Effector CD8-positive, alpha-beta T cell (primary cell): Measurements from ENCODE around the gene MKKS.
"Not testable (repeated sequence)": the region's sequence is repeated elsewhere in the genome, so short reads cannot be mapped to it uniquely, and the experiment has no call there.

Source experiments
- DNase-seq: peaks from one replicate; lab custom pipeline; 2025; lab: John Stamatoyannopoulos, UW

MKKS gene

GRCh38 chr20:10412591-10413408 lies 21.2 kb downstream of the MKKS start:
- no peak for DNase-seq

- DNase-seq = no peak
These were observed 22.3 kb downstream of the MKKS start for GRCh38 chr20:10411673-10412072.

DNA sequence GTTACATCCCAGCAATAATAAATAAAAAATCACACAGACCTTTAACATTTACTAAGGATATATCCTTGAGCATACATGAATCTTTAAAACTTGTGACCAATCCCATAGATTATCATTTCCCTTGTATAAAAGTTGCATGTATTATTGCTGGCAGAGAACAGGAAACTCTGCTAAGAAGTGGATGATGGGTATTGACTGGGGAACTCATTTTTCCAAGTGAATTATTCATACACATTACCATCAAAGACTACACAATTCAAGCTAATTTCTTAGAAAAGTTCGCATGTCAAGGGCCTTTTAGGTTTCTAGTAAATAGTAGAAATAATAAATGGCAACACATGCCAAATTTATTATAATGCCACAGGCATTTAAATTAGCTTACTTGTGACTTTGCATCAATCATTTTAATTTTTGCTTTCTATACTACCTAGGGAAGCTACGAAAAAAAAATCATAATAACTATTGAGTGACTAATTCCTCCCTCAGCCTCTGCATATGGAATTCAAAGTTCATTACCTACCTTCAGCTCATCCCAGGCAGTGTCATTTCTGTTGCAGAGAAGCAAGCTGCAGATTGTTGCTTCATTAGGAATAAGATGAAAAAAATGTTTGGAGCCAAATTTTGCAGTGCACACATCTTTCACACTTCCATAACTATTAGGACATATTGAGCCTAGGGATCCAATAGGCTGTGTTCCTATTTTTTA lies 25.8 kb downstream of the MKKS start:
- no peak for DNase-seq

DNA sequence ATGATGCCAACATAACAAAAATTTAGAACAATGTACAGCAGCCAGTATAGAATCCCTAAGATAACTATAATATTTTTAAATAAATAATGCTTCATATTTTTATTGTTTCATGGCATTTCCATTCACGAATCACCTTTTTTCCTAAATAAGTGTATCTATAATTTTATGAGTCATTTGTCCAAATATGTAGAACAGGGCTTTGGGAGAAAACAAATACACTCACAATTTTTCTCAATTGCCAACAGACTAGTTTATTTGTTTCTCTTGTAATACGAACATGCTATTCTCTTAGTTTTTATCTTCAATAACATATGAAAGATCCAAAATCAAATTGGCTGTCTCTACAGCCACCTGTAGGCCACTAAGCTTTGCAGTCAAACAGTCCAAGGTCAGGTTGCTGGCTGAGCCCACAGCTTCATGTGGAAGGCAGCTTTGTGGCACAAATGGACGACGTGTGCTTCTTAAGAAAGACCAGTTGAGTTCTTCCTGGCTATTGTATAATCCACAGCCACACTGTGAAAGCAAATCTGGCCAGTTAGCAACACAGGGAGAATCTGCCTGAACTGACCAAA lies 29.0 kb downstream of the MKKS start:
- DNase-seq = no peak

GRCh38 chr20:10404023-10404628 lies 29.9 kb downstream of the MKKS start:
- DNase-seq = no peak

DNA sequence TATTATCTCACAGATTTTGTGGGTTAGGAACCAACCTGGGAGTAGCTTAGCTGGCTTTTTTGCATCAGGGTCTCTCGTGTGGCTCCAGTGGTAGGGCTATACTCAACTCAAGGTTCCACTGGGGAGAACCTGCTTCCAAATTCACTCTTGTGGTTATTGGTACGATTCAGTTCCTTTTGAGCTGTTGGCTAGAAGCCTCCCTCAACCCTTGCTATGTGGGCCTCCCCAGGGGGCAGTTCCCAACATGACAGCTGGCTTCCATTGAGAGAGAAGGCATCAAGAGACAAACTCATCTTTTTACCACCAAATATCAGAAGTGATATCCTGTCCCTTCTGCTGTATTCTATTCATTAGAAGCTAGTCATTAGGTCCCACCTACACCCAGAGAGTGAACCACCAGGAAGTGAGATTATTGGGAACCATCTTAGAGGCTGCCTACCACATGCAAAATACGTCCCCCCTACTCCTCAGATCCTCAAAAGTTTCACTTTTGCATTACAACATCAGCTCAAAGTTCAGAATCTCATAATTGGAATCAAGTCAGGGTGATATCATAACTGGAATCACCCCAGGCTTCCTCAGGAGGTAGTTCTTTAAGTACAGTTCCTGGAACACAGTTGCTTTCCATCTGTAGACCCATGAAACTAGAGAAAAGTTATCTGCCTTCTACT lies 30.9 kb downstream of the MKKS start:
- DNase-seq = no peak

DNA sequence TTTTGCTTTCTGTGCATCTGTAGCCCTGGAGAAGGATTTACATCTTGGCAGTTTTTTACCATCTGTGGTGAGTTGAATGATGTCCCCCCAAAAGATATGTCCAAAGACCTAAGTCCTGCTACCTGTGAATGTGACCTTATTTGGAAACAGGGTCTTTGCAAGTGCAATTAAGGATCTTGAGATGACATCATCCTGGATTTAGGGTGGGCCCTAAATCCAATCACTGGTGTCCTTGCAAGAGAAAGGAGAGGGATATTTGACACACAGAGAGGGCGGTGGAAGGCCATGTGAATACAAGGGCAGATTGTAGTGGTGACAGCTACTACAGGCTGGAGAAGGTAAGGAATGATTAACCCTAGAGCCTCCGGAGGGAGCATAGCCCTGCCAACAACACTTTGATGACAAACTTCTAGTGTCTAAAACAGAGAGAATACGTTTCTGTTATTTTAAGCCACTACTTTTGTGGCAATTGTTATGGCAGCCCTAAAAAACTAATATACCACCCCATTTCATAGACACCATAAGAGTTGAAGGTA lies 35.1 kb downstream of the MKKS start:
- no peak for DNase-seq

- not testable (repeated sequence) for DNase-seq
These were observed 39.3 kb downstream of the MKKS start for GRCh38 chr20:10394752-10395151.

GRCh38 chr20:10390709-10391108 lies 43.3 kb downstream of the MKKS start:
- no peak for DNase-seq

DNA sequence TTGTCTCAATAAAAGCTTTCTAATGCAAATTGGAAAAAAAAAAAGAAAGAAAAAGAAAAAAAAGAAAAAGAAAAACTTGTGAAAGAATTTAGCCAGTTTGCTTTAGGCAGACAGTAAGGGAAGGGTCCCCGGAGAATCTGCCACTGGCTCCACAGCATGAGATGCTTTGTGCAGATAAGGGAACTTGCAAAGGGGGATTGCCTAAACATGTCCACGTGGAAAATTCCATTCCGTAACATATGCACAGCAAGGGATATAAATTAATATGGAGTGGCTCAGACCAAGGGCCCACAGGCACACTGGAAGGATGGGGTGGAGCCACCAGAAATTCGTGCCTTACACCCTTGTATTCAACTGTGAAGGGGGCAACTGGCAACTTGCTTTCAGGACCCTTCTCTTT lies 45.4 kb downstream of the MKKS start:
- no peak for DNase-seq

DNA sequence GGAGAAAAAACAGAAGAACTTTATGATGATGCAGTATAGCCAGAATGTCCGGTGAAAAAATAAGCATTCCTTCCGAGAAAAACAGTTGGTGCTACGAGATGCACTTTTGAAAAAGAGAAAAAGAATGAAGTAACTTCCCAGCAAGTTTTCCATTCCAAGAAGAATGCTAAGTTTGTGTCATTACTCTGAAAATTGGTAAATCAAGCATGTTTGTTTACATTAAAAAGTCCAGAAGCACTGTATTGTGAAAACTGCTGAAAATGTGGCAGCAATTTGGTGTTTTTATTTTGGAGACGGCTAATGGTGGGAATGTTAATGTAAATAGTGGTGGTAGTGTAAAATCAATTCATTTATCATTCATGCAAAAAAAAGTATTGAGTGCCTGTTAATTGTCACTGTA lies 46.3 kb downstream of the MKKS start:
- no peak for DNase-seq

DNA sequence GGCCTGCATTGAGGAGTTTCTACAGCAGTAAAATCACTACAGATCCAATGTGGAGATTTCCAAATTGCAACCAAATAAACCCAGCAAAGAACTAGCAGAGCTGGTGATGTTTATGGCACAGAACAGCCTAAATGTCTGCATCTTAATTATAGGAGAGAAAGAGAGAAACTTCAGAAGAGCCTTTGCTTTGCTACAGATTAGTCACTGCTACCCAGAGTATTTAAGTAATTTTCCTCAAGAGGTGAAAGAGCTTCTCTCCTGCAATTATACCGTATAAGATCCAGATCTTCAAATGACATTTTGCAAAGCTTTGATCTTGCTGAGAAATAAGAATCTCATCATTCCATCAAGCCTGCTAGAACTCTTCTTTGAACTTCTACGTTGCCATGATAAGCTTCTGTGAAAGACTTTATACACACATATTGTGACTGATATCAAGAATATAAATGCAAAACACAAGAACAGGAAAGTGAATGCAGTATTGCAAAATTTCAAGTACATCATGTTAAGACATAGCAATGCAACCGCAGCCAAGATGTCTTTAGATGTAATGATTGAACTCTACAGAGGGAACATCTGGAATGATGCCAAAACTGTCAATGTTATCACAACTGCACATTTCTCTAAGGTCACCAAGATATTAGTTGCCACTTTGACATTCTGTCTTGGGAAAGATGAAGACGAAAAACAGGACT lies 48.0 kb downstream of the MKKS start:
- no peak for DNase-seq

GRCh38 chr20:10381477-10381876 lies 52.5 kb downstream of the MKKS start:
- no peak for DNase-seq

GRCh38 chr20:10379761-10380160 lies 54.3 kb downstream of the MKKS start:
- no peak for DNase-seq

GRCh38 chr20:10376270-10377075 lies 57.5 kb downstream of the MKKS start:
- no peak for DNase-seq

DNA sequence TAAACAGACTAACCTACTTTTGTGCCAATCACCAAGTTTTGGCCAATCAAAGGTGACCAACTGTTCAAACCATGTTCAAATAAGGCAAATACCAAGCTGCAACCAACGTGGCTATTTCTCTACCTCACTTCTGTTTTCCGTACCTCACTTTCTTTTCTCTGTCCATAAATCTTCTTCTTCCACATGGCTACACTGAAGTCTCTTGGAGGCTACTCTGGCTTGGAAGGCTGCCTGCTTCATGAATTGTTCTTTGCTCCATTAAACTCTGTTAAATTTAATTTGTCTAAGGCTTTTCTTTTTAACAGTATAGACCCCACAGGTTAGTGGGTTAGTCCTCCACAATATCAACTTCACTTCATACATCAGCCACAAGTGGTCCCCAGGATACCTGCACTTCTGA lies 58.8 kb downstream of the MKKS start:
- no peak for DNase-seq

GRCh38 chr20:10374036-10374435 lies 60.0 kb downstream of the MKKS start:
- DNase-seq = no peak

DNA sequence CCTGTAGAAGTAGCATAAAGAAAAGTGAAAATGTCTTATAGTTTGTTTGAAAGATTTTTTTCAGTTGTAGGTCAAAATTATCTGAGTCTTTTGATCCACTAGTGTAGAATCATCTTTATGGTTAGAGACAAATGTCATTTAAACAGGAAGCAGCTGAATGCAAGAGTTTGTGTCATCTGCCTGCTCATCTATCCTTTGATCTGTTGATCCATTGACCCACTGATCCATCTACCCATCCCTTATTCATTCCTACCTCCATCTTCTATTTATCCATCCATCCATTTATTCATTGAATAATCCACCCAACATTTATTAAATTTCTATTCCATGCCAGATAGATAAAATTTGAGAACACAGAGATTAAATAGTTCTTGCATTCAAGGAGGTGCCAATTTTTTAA lies 62.6 kb downstream of the MKKS start:
- no peak for DNase-seq

DNA sequence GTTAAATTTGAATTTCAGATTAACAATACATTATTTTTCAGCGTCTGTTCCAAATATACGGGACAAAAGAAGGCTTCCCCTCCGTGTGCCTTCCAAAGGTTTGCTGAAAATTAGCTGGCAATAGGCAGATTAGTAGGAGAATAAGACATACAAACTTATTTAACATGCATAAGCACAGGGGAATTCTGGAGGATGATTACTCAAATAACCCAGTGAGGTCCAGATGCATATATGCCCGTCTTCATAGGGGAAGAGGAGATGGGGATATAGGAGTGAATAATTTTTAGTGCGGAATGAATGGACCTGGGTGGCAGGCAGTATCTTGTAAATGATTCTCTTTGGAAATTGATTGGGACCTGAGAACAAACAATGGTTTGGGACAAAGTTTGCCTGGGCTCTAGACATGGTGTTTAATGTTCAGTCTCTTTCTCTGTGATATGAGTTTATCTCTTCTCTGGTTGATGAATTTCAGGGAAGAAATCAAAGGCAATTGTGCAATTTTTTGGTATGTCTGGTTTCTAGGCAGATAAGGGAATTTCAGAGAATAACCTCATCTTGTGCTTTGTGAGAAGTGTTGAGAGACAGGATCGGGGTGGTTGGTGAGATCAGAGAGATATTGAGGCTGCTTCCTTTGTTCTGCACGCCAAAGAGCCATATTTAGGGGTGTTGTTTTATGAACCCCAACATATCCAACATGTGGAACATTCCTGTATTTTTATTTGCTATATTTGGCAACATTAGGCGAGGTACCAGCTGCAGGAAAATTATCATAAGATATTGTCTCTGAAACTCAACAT lies 63.7 kb downstream of the MKKS start:
- DNase-seq = no peak

GRCh38 chr20:10369723-10370090 lies 64.3 kb downstream of the MKKS start:
- DNase-seq = no peak
